HT1080 (cell line): ENCODE data around the gene PLPP6. TPM values are rescaled to one million over a fixed set of nuclear protein-coding genes. Genes with fewer than 3 reads are reported as not detected.

Experiments used
- DNase-seq: peaks from one replicate; pipeline ENCODE4 v3.0.0-alpha.2; 2015; ENCODE audit warnings: low read depth
- total RNA-seq: library from RNA; depleted of rRNA; stranded (reverse); fragments of >200 nt; shearing (Covaris generic); gene quantifications from 2 replicates; pipeline ENCODE4 v1.2.3, GENCODE V29; 2014; rRNA removed

The PLPP6 gene
- total RNA-seq, 1 experiment from 2014 or later = 7.7 TPM

DNA sequence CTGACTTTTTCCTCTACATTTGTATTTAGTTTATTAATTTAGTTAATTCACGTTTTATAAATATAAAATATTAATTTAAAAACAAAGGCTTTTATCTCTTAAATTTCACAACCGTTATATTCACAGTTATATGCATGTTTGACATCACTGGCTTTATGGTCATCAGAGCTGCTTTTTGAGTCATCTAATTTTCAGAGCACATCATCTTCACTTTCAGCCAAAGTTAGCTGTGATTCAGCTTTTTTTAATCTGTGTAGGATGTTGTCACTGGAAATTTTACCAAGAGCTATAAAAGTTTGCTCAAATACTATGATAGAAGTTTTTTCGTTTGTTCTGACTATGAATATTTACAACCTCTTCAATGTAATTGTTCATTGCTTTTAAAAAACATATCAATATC is 29.7 kb downstream of the PLPP6 start:
- no peak for DNase-seq

- no peak for DNase-seq
Observed at GRCh38 chr9:4700091-4700490, 38.0 kb downstream of the PLPP6 start.

DNA sequence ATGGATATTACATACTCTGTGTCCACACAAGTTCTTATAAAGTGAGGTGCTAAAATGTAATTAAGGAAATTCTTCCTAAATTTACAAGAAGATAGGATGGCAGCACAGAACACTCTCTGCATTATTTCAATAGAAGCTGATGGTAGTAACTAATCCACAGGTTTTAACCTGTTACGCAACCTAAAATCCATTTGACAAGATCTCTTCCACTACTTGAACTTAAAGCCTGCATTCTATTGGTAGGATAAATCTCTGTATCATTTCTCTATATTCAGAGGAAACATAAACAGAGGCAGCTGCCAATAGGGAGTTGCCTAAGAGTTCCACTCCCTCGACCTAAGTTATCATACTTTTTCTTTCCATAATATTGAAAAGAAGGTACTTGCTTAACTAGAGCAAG is 38.8 kb downstream of the PLPP6 start:
- DNase-seq = no peak

DNA sequence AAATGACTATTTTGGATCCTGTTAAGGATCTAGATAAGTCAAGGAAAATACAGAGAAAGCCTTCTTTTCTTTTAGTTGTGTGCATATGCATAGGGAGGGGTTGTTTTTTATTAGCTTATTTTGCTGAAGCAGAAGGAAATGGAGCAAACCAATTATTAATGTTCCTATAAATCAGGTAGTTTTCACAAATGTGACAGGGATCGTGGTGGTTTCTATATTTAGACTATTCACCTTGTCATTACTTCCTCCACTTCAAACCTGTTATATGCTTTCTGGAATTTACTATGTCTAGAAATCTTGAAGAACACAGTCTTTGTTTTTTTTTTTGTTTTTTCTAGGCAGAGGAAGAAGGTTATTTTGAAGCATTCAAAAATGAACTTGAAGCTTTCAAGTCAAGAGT is 39.4 kb downstream of the PLPP6 start:
- no peak for DNase-seq

DNA sequence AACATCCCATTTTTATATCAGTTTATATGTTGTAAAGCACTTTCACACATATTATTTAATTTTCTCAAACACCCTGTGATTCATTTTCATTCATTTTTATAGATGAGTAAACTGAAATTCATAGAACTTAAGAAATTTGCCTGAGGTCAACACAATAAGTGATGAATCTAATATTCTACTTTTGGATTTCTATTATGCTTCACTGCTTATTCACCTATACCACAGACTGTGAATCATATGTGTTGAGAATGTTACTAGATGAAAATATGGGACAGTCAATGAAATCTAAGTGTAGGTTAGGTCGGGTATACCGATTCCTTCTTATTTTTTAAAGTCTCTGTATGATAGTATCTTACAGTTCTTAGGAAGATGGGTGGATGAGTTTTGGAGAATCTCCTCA is 42.0 kb downstream of the PLPP6 start:
- DNase-seq = no peak

GRCh38 chr9:4706021-4706420 is 43.9 kb downstream of the PLPP6 start:
- DNase-seq = no peak

- DNase-seq = no peak
Observed at GRCh38 chr9:4706971-4707622, 45.0 kb downstream of the PLPP6 start.

DNA sequence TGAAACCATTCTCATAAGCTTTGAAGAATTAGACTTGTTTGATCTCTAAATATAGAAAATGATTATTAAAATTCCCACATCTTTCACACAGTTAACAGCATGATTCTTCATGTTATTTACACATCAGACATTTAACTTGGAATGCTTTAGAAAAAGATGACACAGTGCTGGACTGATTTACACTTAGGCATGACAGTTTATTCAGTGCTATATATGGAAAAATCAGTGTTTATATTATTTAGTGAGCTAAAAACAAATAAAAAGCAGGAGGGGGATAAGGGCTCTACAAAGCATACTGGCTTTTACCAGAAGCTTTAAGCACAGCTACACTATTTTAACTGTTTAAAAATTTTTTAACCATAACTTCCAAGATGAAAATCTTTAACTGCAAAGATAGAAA is 47.3 kb downstream of the PLPP6 start:
- no peak for DNase-seq

DNA sequence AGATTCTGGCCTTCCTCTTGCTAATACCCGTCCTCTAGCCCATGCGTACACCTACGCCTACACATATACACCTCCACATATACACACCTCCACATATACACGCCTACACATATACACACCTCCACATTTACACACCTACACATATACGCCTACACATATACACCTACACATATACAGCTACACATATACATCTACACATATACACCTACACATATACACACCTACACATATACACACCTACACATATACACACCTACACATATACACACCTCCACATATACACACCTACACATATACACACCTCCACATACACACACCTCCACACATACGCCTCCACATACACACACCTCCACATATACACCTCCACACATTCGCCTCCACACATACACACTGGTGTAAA is 51.8 kb downstream of the PLPP6 start:
- peak; percentile 9 for DNase-seq

GRCh38 chr9:4714266-4715016 is 52.3 kb downstream of the PLPP6 start:
- DNase-seq = no peak

Other genes with a start within 250 kb of the PLPP6 start
- 0.10 and 0.13 TPM in 2 replicates for gene SLC1A1, start 171.8 kb upstream of the PLPP6 start, total RNA-seq
- 0.92 and 1.0 TPM in 2 replicates for gene SPATA6L, start 4.2 kb downstream of the PLPP6 start, total RNA-seq
- gene CDC37L1, start 17.3 kb downstream of the PLPP6 start, total RNA-seq = 11.3 and 15.6 TPM in 2 replicates
- gene AK3, start 78.9 kb downstream of the PLPP6 start, total RNA-seq = 55.9 and 88.8 TPM in 2 replicates
- 31.6 and 34.7 TPM in 2 replicates for gene RCL1, start 130.7 kb downstream of the PLPP6 start, total RNA-seq